NCI-H2029 treated with DMSO at 0.1 percent for 48 hours (cell line): ENCODE results near the gene ADORA2B.
"Not testable (repeated sequence)": the region's sequence is repeated elsewhere in the genome, so short reads cannot be mapped to it uniquely, and the experiment has no call there.

Experiments
- DNase-seq: peaks from one replicate; lab custom pipeline; 2025; lab: John Stamatoyannopoulos, UW

ADORA2B gene

DNA sequence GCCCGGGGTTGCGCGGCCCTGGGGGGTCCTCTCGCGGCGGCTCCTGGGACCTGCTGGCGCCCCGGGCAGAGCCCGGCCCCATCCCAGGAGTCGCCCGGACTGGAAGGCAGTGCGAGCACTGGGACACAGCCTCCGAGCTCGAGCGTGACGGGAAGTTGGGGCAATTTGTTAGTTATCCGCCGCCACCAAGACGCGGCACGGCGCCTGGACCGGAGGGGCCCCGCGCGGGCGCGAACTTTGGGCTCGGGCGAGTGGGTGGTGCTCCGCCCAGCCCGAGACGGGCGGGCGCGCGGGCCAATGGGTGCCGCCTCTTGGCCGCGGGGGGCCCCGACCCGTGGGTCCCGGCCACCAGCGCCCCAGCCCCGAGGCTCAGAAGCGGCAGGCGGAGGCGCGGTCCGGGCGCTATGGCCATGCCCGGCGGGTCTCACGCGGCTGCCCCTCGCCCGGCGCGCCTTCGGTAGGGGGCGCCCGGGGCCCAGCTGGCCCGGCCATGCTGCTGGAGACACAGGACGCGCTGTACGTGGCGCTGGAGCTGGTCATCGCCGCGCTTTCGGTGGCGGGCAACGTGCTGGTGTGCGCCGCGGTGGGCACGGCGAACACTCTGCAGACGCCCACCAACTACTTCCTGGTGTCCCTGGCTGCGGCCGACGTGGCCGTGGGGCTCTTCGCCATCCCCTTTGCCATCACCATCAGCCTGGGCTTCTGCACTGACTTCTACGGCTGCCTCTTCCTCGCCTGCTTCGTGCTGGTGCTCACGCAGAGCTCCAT lies at the start of gene ADORA2B:
Gene ADORA2B (plus strand): TSS at position 372 of the 768 bp plus-strand sequence. CDS start 119 bp downstream, at position 491.
- no peak for DNase-seq

DNA sequence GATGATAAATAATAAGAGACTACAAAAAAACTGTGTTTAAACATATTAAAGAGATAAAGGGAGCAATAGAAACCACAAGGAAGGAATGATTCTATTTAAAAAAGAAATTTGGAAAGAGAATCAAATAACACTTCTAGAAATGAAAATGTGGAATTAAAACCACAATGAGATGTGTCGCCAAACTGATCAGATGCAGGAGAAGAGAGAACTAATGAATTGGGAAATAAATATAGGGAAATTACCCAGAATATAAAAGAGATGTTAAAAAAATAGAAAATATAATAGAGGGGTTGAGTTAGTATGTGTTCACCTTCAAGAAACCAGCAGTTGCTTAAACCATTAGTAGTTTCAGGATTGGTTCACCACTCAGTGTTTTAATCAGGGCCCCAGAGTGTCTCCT lies 48.7 kb upstream of the ADORA2B start:
- no peak for DNase-seq

GRCh38 chr17:15896834-15897233 lies 48.1 kb upstream of the ADORA2B start:
- no peak for DNase-seq

DNA sequence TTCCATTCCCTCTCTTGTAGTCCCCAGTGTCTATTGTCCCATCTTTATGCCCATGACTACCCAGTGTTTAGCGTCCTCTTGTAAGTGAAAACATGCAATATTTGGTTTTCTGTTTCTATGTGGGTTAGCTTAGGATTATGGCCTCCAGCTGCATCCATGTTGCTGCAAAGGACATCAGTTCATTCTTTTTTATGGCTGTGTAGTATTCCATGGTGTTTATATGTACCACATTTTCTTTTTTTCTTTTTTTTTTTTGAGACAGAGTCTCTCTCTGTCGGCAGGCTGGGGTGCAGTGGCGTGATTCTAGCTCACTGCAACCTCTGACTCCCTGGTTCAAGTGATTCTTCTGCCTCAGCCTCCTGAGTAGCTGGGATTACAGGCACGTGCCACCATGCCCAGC lies 45.3 kb upstream of the ADORA2B start:
- DNase-seq = not testable (repeated sequence)

- no peak for DNase-seq
Observed at GRCh38 chr17:15900871-15901270, 44.1 kb upstream of the ADORA2B start.

DNA sequence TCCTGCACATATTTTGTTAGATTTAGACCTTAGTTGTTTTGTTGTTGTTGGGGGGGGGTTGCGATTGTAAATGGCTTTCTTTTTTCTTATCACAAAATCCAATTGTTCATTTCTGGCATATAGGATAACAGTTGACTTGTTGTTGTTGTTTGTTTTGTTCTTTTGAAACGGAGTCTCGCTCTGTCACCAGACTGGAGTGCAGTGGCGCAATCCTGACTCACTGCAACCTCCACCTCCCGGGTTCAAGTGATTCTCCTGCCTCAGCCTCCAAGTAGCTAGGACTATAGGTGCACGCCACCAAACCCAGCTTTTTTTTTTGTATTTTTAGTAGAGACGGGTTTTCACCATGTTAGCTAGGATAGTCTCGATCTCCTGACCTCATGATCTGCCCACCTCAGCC lies 39.7 kb upstream of the ADORA2B start:
- DNase-seq = not testable (repeated sequence)

DNA sequence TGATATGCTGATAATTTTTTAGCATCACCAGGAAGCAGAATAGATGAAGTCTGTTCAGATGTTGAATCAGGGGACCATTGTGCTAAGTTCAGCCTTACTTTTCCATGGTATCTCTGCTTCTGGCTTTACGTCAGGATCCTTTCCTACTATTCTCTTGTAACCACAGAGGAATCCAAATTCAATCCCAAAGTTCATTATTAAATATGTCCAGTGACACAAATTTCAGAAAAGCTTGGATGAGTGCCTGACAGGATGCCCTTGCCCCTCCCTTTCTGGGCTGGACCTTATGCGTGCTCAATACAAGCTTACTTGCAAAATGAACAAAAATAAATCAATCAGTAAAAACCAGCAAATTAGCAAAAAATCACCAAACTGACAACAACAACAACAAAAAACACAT lies 37.6 kb upstream of the ADORA2B start:
- no peak for DNase-seq

DNA sequence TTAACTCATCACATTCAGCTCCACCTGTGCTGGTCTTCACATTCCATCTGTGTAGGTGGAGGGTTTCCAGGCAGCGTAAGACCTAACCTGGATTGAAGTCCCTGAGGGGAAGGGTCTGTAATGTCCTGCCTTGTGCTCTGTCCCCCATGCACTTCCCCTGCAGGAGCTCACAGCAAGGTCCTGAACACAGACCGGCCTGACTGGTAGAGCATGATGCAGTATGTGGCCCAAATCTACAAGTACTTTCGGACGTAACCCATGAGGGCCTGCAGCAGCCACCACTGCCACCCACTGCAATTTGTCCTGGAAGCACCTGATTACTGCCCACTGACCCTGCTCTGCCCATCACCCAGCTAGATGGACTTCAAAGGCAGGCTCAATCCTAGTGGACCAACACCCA lies 36.6 kb upstream of the ADORA2B start:
- no peak for DNase-seq

- no peak for DNase-seq
Observed at GRCh38 chr17:15909481-15909991, 35.4 kb upstream of the ADORA2B start.

- DNase-seq = no peak
Observed at GRCh38 chr17:15910791-15911190, 34.1 kb upstream of the ADORA2B start.

GRCh38 chr17:15911701-15912100 lies 33.2 kb upstream of the ADORA2B start:
- DNase-seq = not testable (repeated sequence)

GRCh38 chr17:15912416-15912955 lies 32.4 kb upstream of the ADORA2B start:
- DNase-seq = no peak

GRCh38 chr17:15913826-15914225 lies 31.1 kb upstream of the ADORA2B start:
- DNase-seq = no peak

- DNase-seq = no peak
Observed at GRCh38 chr17:15914400-15915170, 30.3 kb upstream of the ADORA2B start.

- no peak for DNase-seq
Observed at GRCh38 chr17:15915961-15916360, 29.0 kb upstream of the ADORA2B start.

GRCh38 chr17:15917021-15917437 lies 27.9 kb upstream of the ADORA2B start:
- no peak for DNase-seq

- no peak for DNase-seq
Observed at GRCh38 chr17:15917438-15918027, 27.4 kb upstream of the ADORA2B start.

GRCh38 chr17:15918261-15918660 lies 26.7 kb upstream of the ADORA2B start:
- no peak for DNase-seq

- DNase-seq = peak; percentile 39
Observed at GRCh38 chr17:15918661-15919259, 26.2 kb upstream of the ADORA2B start.

DNA sequence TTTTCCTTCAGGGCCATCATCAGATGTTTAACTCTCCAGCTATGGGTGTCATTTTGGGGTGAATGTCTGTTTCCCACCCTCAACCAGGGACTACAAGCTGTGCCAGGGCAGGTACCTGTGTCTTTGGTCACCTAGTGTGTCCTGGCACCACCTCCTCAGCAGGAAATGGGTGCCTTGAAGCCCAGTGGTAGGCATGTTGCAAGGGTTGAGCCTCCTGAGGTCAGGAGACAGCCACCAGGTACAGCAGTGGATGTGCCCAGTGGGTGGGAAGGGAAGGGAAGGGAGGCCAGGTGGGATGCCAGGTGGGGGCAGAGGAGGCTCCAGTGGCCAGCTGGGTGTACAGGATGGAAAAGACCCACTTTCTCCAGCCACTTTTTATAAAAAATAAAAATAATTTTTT lies 25.5 kb upstream of the ADORA2B start:
- no peak for DNase-seq

DNA sequence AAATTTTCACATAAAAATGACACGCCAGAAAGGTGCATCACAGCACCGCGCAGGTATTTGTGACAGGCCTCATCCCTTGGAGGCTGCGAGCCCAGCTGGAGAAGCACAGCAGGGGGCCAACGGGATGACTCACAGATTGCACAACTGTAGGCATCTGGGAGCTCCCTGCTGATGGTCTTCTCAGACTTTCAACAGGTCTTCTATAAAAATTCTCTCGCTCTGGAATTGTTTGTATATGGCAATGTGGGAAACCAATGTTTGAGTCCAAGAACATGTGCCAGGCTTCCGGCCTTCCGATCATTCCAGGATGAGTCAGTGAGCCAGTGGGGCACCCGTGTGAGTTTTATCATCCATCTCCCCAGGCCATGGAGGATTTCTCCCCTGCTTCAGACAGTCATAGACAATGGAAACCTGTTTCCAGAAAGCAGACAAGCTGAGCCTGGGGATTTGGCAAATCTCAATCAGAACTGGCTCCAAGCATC lies 24.1 kb upstream of the ADORA2B start:
- no peak for DNase-seq

DNA sequence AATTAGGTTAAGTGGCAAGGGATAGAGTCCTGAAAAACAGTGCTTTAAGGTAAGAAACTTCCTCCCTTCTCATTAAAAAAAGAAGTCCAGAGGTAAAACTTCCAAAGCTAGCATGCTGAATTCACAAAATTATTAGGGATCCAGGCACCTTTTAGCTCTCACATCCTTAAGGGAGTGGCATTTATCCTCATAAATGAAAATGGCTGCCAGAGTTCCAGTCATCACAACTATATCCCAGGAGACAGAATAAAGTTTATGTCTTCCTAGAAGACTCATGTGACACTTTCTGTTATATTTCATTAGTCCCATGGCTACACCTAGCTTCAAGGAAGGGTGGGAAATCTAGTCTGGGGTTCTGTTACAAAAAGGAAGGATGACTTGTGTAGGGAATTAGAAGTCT lies 23.3 kb upstream of the ADORA2B start:
- DNase-seq = no peak
